Fibroblast of villous mesenchyme (primary cell): ENCODE data around the gene DYRK1A. TPM values are rescaled to one million over a fixed set of nuclear protein-coding genes. Genes with fewer than 3 reads are reported as not detected.

Experiments
- DNase-seq: peaks from one replicate; pipeline ENCODE4 v3.0.0-alpha.2; 2010; ENCODE audit warnings: low read depth
- H3K4me3 ChIP-seq: 2 replicates; pipeline ENCODE4 v1.5.1; 2011; ENCODE audit warnings: low read depth, mild to moderate bottlenecking, low read length
- total RNA-seq: library from RNA; depleted of rRNA; stranded (reverse); fragments of >200 nt; gene quantifications from 2 replicates; pipeline ENCODE4 v1.2.3, GENCODE V29; 2012
- TF ChIP-seq, protein P1 (sequence below): IDR thresholded peaks from 2 replicates; pipeline ENCODE4 v1.5.1; 2012; ENCODE audit warnings: low read depth, mild to moderate bottlenecking, low read length; ENCODE audit not compliant: insufficient read depth

Gene DYRK1A
- total RNA-seq, 1 donor = 77.7 TPM

DNA sequence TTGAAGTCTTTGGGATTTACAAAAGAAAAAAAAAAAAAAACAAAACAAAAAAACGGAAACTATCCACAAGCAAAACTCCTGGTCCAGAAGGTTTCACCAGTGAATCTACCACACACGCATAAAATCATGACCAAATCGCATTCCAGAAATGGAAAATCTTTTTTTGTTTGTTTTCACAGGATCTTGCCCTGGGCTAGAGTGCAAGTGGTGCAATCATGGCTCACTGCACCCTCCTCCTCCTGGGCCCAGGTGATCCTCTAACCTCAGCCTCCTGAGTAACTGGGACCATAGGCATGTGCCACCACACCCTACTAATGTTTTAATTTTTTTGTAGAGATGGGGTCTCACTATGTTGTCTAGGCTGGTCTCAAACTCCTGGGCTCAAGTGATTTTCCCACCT lies 100.5 kb downstream of the DYRK1A start:
- H3K4me3 ChIP-seq = no peak overlapping the region
- TF ChIP-seq, protein P1, sequence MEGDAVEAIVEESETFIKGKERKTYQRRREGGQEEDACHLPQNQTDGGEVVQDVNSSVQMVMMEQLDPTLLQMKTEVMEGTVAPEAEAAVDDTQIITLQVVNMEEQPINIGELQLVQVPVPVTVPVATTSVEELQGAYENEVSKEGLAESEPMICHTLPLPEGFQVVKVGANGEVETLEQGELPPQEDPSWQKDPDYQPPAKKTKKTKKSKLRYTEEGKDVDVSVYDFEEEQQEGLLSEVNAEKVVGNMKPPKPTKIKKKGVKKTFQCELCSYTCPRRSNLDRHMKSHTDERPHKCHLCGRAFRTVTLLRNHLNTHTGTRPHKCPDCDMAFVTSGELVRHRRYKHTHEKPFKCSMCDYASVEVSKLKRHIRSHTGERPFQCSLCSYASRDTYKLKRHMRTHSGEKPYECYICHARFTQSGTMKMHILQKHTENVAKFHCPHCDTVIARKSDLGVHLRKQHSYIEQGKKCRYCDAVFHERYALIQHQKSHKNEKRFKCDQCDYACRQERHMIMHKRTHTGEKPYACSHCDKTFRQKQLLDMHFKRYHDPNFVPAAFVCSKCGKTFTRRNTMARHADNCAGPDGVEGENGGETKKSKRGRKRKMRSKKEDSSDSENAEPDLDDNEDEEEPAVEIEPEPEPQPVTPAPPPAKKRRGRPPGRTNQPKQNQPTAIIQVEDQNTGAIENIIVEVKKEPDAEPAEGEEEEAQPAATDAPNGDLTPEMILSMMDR = no peak
- DNase-seq = no peak

DNA sequence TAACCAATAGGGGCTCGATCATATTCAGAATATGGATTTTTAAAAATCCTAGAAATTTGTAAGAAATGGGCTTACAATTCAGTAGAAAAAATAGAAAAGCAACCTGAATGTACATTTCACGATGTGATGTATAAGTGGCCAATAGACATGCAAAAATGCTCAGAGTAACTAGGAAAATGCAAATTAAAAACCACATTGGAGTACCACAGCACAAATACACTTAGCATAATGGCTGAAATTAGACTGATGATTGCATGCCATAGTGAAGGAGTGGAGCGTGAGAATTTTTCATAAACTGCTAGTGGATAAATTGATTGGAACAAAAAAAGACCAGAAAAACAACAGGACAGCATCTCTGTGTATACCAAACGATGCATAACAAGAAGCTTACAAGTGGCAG lies 102.3 kb downstream of the DYRK1A start:
- TF ChIP-seq, protein P1 = no peak
- no peak overlapping the region for H3K4me3 ChIP-seq
- no peak for DNase-seq

DNA sequence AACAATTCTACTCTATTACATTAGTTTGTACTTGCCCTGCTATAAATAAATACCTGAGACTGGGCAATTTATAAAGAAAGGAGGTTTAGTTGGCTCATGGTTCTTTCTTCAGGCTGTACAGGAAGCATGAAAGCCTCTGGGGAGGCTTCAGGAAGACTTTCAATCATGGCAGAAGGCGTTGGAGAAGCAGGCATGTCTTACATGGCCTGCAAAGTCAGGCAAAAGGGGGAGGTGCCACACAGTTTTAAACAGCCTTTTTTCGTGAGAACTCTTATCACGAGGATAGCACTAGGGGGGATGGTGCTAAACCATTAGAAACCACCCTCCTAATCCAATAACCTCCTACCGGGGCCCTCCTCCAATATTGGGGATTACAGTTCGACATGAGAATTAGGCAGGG lies 102.9 kb downstream of the DYRK1A start:
- TF ChIP-seq, protein P1 = no peak
- H3K4me3 ChIP-seq = no peak overlapping the region
- no peak for DNase-seq

DNA sequence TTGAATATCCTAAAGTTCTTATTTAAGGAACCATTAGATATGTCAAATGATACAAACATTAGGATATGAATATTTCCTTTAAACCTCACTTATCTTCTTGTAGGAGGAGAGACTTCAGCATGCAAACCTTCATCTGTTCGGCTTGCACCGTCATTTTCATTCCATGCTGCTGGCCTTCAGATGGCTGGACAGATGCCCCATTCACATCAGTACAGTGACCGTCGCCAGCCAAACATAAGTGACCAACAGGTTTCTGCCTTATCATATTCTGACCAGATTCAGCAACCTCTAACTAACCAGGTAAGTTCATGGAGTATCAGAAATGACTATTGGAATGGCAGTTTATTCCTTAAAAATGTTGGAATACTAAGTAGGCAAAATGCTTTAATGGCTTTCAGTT lies 106.0 kb downstream of the DYRK1A start:
- TF ChIP-seq, protein P1 = no peak
- no peak overlapping the region for H3K4me3 ChIP-seq
- DNase-seq = no peak

DNA sequence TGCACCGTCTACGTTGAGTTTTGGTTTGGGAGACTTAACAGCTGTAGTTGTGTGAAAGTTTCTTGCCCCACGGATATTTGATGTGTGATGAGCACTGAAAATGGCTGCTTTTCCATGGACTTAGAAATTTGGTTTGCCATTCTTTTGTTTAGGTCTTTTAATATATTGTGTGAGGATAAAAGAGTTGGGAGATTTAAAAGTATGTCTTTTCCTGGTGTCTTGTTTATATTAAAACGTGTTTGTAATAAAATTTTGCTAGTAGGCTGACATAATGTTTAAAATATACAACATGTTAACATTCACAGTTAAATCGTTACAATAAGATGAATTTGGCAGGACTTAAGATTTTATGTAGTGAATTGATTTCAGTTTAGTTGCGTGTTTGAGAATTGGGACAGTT lies 106.9 kb downstream of the DYRK1A start:
- TF ChIP-seq, protein P1 = no peak
- no peak for DNase-seq
- H3K4me3 ChIP-seq = no peak overlapping the region

DNA sequence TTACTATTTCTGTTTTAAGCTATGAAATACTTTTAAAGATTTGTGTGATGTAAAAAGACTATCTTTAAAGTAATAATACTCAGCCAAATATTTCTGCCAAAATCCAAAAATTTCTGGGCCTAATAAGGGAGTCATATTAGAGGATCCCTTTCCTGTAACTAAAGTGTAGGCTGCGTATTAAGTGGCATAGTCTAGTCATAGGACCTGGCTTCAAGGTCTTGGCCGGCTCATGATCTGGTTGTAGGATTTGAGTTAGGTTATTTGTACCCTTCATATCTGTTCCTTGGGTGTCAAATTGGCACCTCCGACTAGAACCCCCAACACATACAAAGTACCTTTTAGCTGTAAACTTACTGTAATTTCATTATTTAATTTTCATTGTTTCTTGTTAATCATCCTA lies 107.8 kb downstream of the DYRK1A start:
- DNase-seq = no peak
- TF ChIP-seq, protein P1 = no peak
- no peak overlapping the region for H3K4me3 ChIP-seq

DNA sequence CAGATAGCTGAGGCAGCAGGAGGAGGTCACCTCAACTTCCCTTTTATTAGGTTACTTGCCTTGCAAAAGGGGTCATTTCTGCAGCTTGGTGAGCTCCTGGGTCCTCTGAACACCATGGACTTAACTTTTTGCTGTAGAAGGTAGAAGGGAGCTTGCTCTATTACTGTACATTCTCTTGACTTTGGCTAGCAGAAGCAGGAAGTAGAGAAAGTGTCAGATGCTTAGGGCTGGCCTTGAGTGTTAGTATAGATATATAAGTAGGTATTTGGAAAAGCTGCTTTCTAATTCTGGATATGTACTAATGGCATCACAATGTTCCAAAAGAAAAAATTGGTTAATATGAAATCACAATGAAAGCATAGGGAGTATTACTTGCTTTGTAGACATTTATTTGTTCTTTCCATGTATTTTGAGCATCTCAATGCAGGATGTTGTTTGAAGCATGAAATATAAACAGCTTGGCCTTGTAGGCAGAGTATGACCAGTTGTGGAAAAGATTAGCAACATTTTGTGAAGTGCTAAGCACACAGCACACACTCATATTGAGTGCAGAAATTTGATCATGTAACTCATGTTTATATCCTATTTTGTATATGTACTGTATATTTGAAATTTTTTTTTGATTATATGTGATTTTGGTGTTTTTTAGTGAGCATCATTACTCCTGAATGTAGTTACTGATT lies 108.8 kb downstream of the DYRK1A start:
- H3K4me3 ChIP-seq = no peak overlapping the region
- no peak for DNase-seq

More for the DNA sequence above, 108.8 kb downstream of the DYRK1A start:
- TF ChIP-seq, protein P1 = no peak
